GM18498 (cell line): ENCODE measurements around the gene RAVER1.
A peak's percentile ranks its signal among the peaks of the same experiment; 100 is the strongest.

Source experiments
- ATAC-seq: cut with Tn5 transposase; IDR thresholded peaks from one replicate; pipeline ENCODE4 v1.9.1; 2021; ENCODE audit warnings: mild to moderate bottlenecking, moderate library complexity; ENCODE audit not compliant: unreplicated experiment

The RAVER1 gene

DNA sequence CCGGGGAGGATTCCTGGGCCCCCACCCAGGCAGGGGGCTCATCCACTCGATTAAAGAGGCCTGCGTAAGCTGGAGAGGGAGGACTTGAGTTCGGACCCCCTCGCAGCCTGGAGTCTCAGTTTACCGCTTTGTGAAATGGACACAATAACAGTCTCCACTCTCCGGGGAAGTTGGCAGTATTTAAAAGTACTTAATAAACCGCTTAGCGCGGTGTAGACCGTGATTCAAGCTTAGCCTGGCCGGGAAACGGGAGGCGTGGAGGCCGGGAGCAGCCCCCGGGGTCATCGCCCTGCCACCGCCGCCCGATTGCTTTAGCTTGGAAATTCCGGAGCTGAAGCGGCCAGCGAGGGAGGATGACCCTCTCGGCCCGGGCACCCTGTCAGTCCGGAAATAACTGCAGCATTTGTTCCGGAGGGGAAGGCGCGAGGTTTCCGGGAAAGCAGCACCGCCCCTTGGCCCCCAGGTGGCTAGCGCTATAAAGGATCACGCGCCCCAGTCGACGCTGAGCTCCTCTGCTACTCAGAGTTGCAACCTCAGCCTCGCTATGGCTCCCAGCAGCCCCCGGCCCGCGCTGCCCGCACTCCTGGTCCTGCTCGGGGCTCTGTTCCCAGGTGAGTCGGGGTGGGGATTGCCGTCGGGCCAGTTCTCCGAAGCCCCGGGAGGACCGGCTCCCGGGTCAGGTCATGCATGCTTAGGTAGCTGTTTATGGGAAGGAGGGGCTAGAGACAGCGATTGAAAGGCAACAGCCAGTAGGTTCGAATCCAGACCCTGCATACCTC is 62.5 kb downstream of the RAVER1 start, which contains the start of gene ICAM1:
TSS of gene ICAM1 (plus strand) at position 505 of the 779 bp plus-strand sequence. CDS start at position 545, 40 bp downstream.
- peak; percentile 47 for ATAC-seq

GRCh38 chr19:10270180-10270615 is 63.1 kb downstream of the RAVER1 start:
- peak; percentile 50 for ATAC-seq

GRCh38 chr19:10269333-10270179 is 63.8 kb downstream of the RAVER1 start:
- ATAC-seq = peak; percentile 46

DNA sequence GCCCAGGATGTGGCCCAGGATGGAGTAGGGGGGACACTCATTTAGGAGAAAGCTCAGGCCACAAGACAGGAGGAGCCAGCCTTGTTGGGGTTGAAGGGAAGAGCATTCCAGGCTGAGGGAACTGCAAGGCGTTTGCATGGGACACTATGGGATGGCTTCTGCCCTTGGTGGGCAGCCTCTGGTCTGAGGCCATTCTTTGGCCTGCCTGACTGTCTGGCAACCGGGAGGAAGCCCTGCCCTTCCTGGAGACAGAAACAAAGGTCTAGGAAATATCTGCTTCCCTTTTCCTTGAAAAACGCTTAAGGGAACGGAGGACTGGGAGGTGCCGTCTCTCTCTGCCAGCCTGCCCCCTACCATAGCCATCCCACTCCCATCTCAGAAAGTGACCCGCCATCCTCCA is 65.3 kb downstream of the RAVER1 start:
- no peak for ATAC-seq

GRCh38 chr19:10266706-10267105 is 66.6 kb downstream of the RAVER1 start:
- ATAC-seq = no peak
